Upper lobe of right lung (tissue), 1 donor: ENCODE results near the gene GALNT16. TPM values are rescaled to one million over a fixed set of nuclear protein-coding genes. Genes with fewer than 3 reads are reported as not detected.

ENCODE experiments used
- ATAC-seq: fragments of 200-7000 bp; cut with Tn5 transposase; one replicate; pipeline ENCODE4 v1.9.1; 2020; ENCODE audit warnings: mild to moderate bottlenecking, moderate library complexity
- DNase-seq: peaks from one replicate; pipeline ENCODE4 v3.0.0-alpha.2; 2020
- H3K27ac ChIP-seq: fragments of 200-600 bp; one replicate; pipeline ENCODE4 v1.8.0; 2022
- H3K27me3 ChIP-seq: fragments of 200-600 bp; one replicate; pipeline ENCODE4 v1.8.0; 2022; ENCODE audit warnings: mild to moderate bottlenecking
- H3K36me3 ChIP-seq: fragments of 200-600 bp; one replicate; pipeline ENCODE4 v1.8.0; 2022
- H3K4me1 ChIP-seq: fragments of 200-600 bp; one replicate; pipeline ENCODE4 v1.8.0; 2022
- H3K4me3 ChIP-seq: fragments of 200-600 bp; one replicate; pipeline ENCODE4 v1.8.0; 2022; ENCODE audit warnings: mild to moderate bottlenecking
- H3K9me3 ChIP-seq: fragments of 200-600 bp; one replicate; pipeline ENCODE4 v1.8.0; 2022
- intact Hi-C: fragments of 100-400 bp; cut with DNase I; formaldehyde crosslinking; loops from one replicate; pipeline ENCODE4 v1.11.0; 2022
- total RNA-seq: library from RNA; stranded (reverse); fragmentation: NEBNext Ultra II Directional; extraction: Animal tissue kit (Norgen Biotek cat#: 25700); gene quantifications from one replicate; pipeline ENCODE4 v1.2.1, GENCODE V29; 2021
- TF ChIP-seq, protein P1 (sequence below): fragments of 200-600 bp; IDR thresholded peaks from one replicate; pipeline ENCODE4 v1.8.0; 2022; ENCODE audit warnings: antibody characterized with exemption
- donor health status: DM: no; HTN: yes; CAD: no; lungs with severe emphysema.

GALNT16 gene
- total RNA-seq, 1 donor from 2014 or later: 3.0 TPM

DNA sequence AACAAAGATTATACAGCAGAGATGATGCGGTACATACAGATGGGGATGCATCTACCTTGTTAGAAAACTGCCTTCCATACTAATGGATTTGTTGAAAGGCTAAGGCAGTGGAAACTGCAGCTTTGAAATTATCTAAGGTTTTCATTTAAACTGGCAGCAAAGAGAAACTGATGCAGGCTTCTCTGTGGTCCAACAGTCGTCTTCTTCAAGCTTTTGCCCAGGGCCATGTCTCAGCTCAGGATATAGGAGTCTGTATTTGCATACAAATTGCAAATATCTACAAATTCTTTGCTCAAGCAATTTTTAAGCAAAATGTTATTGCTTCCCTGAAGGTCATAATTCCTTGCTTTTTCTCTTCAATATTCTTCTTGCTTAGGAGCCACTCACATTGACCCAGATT, 104.4 kb downstream of the GALNT16 start:
- Histone ChIP-seq H3K4me3 (no peak overlapping the region), H3K27me3 (no peaks in the 10 kb centered on the region), H3K4me1 (no peaks in the 10 kb centered on the region), H3K9me3 (no peaks in the 10 kb centered on the region), H3K36me3 (no peaks in the 10 kb centered on the region), H3K27ac (no peak overlapping the region)
- TF ChIP-seq, protein P1, sequence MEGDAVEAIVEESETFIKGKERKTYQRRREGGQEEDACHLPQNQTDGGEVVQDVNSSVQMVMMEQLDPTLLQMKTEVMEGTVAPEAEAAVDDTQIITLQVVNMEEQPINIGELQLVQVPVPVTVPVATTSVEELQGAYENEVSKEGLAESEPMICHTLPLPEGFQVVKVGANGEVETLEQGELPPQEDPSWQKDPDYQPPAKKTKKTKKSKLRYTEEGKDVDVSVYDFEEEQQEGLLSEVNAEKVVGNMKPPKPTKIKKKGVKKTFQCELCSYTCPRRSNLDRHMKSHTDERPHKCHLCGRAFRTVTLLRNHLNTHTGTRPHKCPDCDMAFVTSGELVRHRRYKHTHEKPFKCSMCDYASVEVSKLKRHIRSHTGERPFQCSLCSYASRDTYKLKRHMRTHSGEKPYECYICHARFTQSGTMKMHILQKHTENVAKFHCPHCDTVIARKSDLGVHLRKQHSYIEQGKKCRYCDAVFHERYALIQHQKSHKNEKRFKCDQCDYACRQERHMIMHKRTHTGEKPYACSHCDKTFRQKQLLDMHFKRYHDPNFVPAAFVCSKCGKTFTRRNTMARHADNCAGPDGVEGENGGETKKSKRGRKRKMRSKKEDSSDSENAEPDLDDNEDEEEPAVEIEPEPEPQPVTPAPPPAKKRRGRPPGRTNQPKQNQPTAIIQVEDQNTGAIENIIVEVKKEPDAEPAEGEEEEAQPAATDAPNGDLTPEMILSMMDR: no peak
- DNase-seq (no peak), ATAC-seq (no peak)
- intact Hi-C loops: no loop called here

DNA sequence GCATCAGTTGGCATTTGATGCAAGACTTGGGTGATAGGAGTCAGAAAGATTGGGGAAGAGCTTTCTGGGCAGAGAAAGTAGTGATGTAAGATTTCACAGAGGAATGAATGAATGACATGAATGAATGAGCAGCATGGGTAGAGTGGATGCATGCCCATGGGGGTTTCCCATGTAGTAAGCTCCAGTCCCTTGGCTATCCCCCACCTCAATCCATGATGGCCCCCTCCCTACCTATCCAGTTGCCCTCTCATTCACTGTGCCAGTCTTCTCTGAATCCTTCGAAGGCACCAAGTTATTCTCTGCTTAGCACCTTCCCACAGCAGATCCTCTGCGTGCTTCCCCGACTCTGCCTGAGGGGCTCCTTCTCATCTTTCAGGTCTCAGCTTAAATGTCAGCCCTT, 106.1 kb downstream of the GALNT16 start:
- DNase-seq (no peak), ATAC-seq (no peak)
- H3K4me3 ChIP-seq: no peak overlapping the region
- TF ChIP-seq, protein P1: no peak
- no peaks in the 10 kb centered on the region for H3K27me3 ChIP-seq
- no peaks in the 10 kb centered on the region for H3K4me1 ChIP-seq
- H3K27ac ChIP-seq: no peak overlapping the region
- no peaks in the 10 kb centered on the region for H3K36me3 ChIP-seq
- H3K9me3 ChIP-seq: no peaks in the 10 kb centered on the region
- intact Hi-C loops: no loop called here

DNA sequence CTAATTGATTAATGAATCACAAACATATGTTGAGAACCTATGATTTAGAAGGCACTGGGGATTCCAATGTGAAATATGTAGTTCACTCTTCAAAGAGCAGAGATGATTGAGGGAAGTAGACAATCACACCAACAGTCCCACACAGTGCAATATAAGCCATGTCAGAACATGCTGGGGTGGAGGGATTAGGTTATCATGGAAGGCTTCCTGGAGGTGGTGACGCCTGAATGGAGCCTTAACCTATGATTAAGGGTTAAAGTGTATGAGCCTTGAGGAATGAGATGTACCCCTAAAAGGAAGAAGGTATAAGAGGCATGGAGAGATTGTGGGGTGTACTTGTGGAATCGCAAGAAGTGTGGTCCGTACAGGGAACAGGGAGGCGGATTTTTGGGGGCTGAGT, 106.8 kb downstream of the GALNT16 start:
- no peaks in the 10 kb centered on the region for H3K9me3 ChIP-seq
- intact Hi-C loops: no loop called here
- ATAC-seq (no peak), DNase-seq (no peak)
- H3K4me3 ChIP-seq: no peak overlapping the region
- H3K4me1 ChIP-seq: no peaks in the 10 kb centered on the region
- TF ChIP-seq, protein P1: no peak
- no peak overlapping the region for H3K27ac ChIP-seq
- H3K27me3 ChIP-seq: no peaks in the 10 kb centered on the region
- H3K36me3 ChIP-seq: no peaks in the 10 kb centered on the region

DNA sequence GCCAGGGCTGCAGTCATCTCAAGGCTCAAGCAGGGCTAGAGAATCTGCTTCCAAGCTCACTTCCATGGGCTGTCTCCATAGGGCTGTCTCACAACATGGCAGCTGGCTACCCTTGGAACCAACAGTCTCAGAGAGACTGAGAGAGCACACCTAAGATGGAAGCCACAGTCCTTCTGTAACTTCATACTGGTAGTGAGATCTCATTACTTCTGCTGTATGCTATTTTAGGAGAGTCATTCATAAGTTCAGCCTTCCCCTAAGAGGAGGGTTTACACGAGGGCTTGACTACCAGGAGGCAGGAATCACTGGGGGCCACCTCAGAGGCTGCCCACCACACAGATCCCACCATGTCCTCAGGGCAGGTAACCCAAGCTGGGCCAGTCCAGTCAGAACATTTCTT, 108.4 kb downstream of the GALNT16 start:
- no peaks in the 10 kb centered on the region for H3K27me3 ChIP-seq
- no peak overlapping the region for H3K4me3 ChIP-seq
- no peaks in the 10 kb centered on the region for H3K4me1 ChIP-seq
- intact Hi-C loops: no loop called here
- DNase-seq (no peak), ATAC-seq (no peak)
- no peak overlapping the region for H3K27ac ChIP-seq
- no peaks in the 10 kb centered on the region for H3K9me3 ChIP-seq
- no peaks in the 10 kb centered on the region for H3K36me3 ChIP-seq
- TF ChIP-seq, protein P1: no peak

DNA sequence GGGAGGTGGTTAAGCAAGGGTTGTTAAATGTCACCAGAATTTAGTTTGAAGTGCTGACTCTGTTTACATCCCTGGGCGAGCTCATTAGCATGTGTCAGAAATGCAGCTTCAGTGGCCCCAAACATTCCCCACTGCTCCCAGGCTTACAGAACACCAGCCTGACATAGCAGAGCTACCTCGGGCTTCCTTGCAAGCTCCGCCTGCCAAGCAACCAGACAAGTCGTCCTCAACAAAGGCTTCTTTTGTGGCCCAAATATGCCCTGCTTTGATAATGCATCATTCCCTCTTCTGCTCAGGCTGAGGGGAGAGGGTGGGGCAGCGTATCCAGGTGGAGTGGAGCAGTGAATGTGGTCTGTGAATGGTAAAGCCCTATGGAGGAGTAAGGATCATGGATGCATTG, 110.1 kb downstream of the GALNT16 start:
- Histone ChIP-seq H3K27me3 (no peaks in the 10 kb centered on the region), H3K27ac (no peak overlapping the region), H3K36me3 (no peaks in the 10 kb centered on the region), H3K4me1 (no peaks in the 10 kb centered on the region), H3K4me3 (no peak overlapping the region), H3K9me3 (no peaks in the 10 kb centered on the region)
- DNase-seq (no peak), ATAC-seq (no peak)
- intact Hi-C loops: no loop called here
- TF ChIP-seq, protein P1: no peak

DNA sequence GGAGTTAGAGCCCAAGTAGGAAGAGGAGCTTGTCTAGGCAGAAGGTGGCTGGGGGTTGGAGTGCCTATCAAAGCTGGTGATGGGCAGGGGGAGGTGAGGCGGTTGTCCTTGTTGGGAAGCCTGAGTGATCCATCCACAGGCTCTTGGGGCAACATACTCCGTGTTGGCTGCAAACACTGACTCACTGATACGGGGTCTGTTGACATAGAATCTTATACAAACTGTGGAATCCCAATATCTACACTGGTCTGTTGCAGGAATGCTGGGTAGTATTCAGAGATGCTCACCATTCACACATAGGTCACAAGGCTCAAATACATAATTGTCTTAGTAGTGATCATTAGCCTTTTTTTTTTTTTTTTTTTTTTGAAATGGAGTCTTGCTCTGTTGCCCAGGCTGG, 112.2 kb downstream of the GALNT16 start:
- peaks cover 7% of the 10 kb centered on the region for H3K36me3 ChIP-seq
- TF ChIP-seq, protein P1: no peak
- H3K27ac ChIP-seq: no peak overlapping the region
- no peak overlapping the region for H3K4me3 ChIP-seq
- DNase-seq (no peak), ATAC-seq (no peak)
- H3K4me1 ChIP-seq: no peaks in the 10 kb centered on the region
- intact Hi-C loops: no loop called here
- H3K27me3 ChIP-seq: no peaks in the 10 kb centered on the region
- no peaks in the 10 kb centered on the region for H3K9me3 ChIP-seq
